ENCODE results near the gene CHTF18.
A peak's percentile ranks its signal among the peaks of the same experiment; 100 is the strongest.

CHTF18 gene

GRCh38 chr16:787978-788398 is 432 bp upstream of the CHTF18 start, which contains the start of gene RPUSD1:
Gene RPUSD1 (minus strand): TSS chr16:788381. CDS start chr16:787737, 644 bp downstream.
- peak within 1 kb of the TSS; percentile 94 for H3K4me3 ChIP-seq (ENCODE audit: low read length)
- no peak for TF ChIP-seq ZNF274 (IDR thresholded peaks at IDR 0.05; ENCODE audit: low read depth, low read length)

- no peak for TF ChIP-seq ZNF274 (IDR thresholded peaks at IDR 0.05; ENCODE audit: low read depth, low read length)
- H3K4me3 ChIP-seq (ENCODE audit: low read length) = peak overlapping the region; percentile 94
Observed at GRCh38 chr16:789191-789850, 901 bp downstream of the CHTF18 start.

- TF ChIP-seq ZNF274 (IDR thresholded peaks at IDR 0.05; ENCODE audit: low read depth, low read length) = no peak
- no peak overlapping the region for H3K4me3 ChIP-seq (ENCODE audit: low read length)
Observed at GRCh38 chr16:790086-790485, 1.7 kb downstream of the CHTF18 start.

- no peak for TF ChIP-seq ZNF274 (IDR thresholded peaks at IDR 0.05; ENCODE audit: low read depth, low read length)
- no peak overlapping the region for H3K4me3 ChIP-seq (ENCODE audit: low read length)
Observed at GRCh38 chr16:791131-791530, 2.7 kb downstream of the CHTF18 start.

- H3K4me3 ChIP-seq (ENCODE audit: low read length) = no peak overlapping the region
- TF ChIP-seq ZNF274 (IDR thresholded peaks at IDR 0.05; ENCODE audit: low read depth, low read length) = no peak
Observed at GRCh38 chr16:792221-792995, 4.0 kb downstream of the CHTF18 start.

GRCh38 chr16:793414-793813 is 5.0 kb downstream of the CHTF18 start:
- TF ChIP-seq ZNF274 (IDR thresholded peaks at IDR 0.05; ENCODE audit: low read depth, low read length) = no peak
- no peak overlapping the region for H3K4me3 ChIP-seq (ENCODE audit: low read length)

GRCh38 chr16:794091-794822 is 5.8 kb downstream of the CHTF18 start:
- TF ChIP-seq ZNF274 (IDR thresholded peaks at IDR 0.05; ENCODE audit: low read depth, low read length) = no peak
- H3K4me3 ChIP-seq (ENCODE audit: low read length) = no peak overlapping the region

- no peak overlapping the region for H3K4me3 ChIP-seq (ENCODE audit: low read length)
- no peak for TF ChIP-seq ZNF274 (IDR thresholded peaks at IDR 0.05; ENCODE audit: low read depth, low read length)
Observed at GRCh38 chr16:794853-795466, 6.5 kb downstream of the CHTF18 start.

GRCh38 chr16:795580-796229 is 7.3 kb downstream of the CHTF18 start:
- TF ChIP-seq ZNF274 (IDR thresholded peaks at IDR 0.05; ENCODE audit: low read depth, low read length) = no peak
- no peak overlapping the region for H3K4me3 ChIP-seq (ENCODE audit: low read length)

GRCh38 chr16:796296-797119 is 8.1 kb downstream of the CHTF18 start:
- TF ChIP-seq ZNF274 (IDR thresholded peaks at IDR 0.05; ENCODE audit: low read depth, low read length) = no peak
- H3K4me3 ChIP-seq (ENCODE audit: low read length) = no peak overlapping the region

GRCh38 chr16:797120-797420 is 8.7 kb downstream of the CHTF18 start:
- TF ChIP-seq ZNF274 (IDR thresholded peaks at IDR 0.05; ENCODE audit: low read depth, low read length) = no peak
- no peak overlapping the region for H3K4me3 ChIP-seq (ENCODE audit: low read length)

GRCh38 chr16:797686-798085 is 9.3 kb downstream of the CHTF18 start:
- no peak for TF ChIP-seq ZNF274 (IDR thresholded peaks at IDR 0.05; ENCODE audit: low read depth, low read length)
- H3K4me3 ChIP-seq (ENCODE audit: low read length) = no peak overlapping the region

- no peak overlapping the region for H3K4me3 ChIP-seq (ENCODE audit: low read length)
- TF ChIP-seq ZNF274 (IDR thresholded peaks at IDR 0.05; ENCODE audit: low read depth, low read length) = no peak
Observed at GRCh38 chr16:798666-799065, 10.2 kb downstream of the CHTF18 start.

Data from GM08714 (cell line).